Stomach (tissue), 4 donors: Measurements from ENCODE around the gene DAPK2.

Experiments
- CTCF ChIP-seq, 7 experiments: fragments of 450-650 bp in 4 of 7; fragments of 200-600 bp in 3 of 7; sonication (generic) in 3 of 7; IDR thresholded peaks; one replicate each; pipeline ENCODE4 v1.5.1; 2016 to 2019; ENCODE audit warnings: antibody characterized with exemption in 7 of 7, control low read depth in 2 of 7, mild to moderate bottlenecking in 1 of 7
- POLR2A ChIP-seq, 4 donors: fragments of 450-650 bp; IDR thresholded peaks; one replicate each; pipeline ENCODE4 v1.6.1; 2016; ENCODE audit warnings: antibody characterized with exemption in 4 of 4, control low read depth in 2 of 4, mild to moderate bottlenecking in 1 of 4, moderate library complexity in 1 of 4

DNA sequence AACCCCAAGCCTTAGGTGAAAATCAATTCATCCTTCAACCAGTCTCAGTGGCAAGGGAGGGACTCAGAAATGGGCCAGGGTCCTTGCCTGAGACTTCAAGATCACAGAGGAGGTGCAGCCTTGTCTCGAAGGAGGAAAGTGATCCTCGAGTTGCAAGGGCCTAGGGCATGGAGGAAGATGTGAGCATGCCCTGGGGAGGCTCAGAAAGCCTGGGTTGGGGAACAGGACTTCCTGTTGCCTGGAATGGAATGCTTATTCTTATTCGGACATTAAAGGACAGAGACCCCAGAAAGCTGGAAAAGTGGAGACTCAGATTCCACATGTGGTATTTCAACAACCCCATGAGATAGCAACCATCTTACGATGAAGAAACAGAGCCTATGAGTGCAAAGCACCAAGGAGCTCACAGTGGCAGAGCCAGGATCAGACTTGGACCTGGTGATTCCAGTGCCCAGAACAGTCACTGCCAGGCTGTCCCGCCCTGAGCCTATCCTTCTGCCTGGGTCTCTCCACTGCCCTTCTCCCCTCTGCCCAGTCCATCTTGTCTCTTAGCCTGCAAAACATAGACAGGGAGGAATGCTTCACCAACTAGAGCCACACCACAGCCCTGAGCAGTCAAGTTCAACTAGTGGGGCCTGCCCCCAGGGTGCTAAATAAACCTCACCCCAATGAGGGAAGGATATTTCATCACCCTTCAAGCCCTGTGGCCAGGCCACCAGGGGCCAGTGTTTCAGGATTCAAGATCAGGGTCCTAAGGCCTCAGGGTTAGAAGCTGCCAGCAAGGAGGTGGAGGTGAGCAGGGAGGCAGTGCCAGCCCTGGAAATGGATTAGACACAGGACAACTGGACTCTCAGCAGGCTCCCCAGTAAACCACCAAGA is 21.9 kb downstream of the DAPK2 start:
- no peak for TF ChIP-seq CTCF (IDR thresholded peaks at IDR 0.05)
- no peak for TF ChIP-seq POLR2A (IDR thresholded peaks at IDR 0.05)
